Cerebellar cortex (tissue), 1 donor: Measurements from ENCODE around the gene OTULIN.

Source experiments
- DNase-seq: peaks from one replicate; pipeline ENCODE4 v3.0.0-alpha.2; 2015; ENCODE audit warnings: low spot score

OTULIN gene

DNA sequence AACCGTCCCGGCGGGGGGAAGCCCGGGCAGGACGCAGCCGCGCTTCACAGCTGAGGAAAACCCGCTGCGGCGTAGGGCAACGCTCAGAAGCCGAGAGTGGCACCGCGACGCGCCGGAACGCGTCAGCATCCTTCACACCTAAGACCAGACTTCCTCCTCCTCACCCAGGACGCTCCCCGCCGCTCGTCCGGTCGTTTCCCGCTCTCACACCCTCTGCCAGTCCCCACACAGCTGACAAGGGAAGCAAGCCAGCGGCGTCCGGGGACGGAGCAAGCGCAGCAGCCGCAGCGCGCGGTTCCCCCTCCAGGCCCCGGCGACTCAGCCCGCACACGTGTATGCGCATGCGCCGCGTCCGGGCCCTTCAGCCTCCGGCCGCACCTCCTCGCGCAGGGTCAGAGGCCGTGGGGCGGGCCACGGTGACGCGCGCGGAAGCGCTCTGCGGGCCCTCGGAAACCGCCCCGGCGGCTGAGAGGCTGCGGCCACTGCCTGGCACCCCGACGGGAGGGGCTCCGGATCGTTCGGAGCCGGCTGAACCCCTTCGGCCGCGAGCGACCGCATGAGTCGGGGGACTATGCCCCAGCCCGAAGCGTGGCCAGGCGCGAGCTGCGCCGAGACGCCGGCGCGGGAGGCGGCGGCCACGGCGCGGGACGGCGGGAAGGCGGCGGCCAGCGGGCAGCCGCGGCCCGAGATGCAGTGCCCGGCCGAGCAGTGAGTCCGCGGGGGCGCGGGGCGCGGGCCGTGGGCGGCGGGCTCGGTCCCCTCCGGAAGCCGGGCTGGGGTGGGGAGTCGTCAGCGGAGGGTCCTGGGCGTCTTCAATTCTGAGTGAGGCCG is at the start of gene OTULIN:
Gene OTULIN, plus strand, starts transcription at position 449 of the 831 bp plus-strand sequence. Its CDS starts 108 bp downstream, at position 557.
- DNase-seq = peak; percentile 84

- DNase-seq = no peak
Measured at GRCh38 chr5:14615365-14615764, 49.2 kb upstream of the OTULIN start.

DNA sequence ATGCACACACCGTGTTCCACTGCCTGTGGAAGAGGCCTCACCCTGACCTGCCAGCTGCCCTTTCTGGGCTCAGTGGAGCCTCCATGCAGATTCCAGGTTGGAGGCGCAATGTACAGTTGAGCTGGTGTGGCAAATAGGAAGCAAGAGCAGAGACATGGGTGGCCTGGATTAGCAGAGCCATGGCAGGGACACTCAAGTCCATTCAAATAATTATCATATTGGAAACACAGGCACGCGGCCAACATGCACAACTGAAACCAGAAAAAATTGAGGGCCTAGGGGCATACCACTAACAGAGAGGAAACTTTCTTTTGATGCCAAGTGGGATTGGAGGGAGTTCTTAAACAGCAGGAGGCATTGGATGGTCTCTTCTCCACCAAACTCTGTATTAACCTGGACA is 47.1 kb upstream of the OTULIN start:
- DNase-seq = no peak

DNA sequence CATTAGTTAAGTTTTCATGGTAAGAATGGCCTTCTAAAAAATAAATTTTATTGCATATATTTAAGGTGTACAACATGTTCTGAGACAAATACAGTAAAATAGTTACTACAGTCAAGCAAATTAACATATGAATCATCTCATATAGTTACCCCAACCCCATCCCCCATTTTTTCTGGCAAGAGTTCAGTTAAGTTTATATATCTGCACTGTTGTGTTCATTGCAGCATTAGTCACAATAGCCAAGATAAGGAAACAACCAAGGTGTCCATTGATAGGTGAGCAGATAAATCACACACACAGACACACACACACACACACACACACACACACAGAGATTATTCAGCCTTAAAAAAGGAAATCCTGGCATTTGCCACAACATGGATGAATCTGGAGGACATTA is 37.2 kb upstream of the OTULIN start:
- DNase-seq = no peak

DNA sequence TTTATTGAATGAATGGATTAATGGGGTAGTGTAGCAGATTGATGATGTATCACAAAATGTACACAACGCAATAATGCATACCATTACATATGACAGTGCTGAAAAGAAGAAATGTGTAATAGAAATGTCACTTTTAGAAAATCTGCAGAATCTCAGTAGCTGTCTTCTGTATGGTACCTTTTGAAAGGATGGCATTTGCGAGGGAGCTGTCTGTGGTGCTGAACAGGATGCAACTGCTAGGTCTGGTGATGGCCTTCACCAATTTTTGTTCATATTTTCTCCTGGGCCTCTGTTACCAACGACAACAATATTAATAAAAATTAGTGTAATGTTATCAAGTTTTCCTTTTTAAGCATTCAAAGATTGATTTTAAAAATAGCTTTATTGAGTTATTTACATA is 36.2 kb upstream of the OTULIN start:
- DNase-seq = no peak

GRCh38 chr5:14630671-14631070 is 33.8 kb upstream of the OTULIN start:
- DNase-seq = no peak

DNA sequence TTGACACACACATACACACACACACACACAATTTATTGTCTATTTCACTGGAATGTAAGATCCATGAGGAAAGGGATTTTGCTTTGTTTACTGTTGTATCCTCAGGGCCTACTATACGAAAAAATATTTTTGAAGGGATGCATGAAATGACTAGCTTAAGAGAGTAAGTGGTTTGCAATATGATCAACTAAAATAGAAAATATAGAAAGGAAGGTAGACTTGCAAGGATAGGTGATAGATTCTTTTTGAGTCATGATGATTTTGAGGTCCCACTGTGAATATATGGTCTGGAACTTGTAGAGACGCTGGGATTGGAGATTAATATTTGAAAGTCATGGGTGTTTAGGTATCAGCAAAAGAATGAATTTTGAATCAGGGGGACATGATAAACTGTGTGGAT is 28.9 kb upstream of the OTULIN start:
- no peak for DNase-seq

- DNase-seq = no peak
Measured at GRCh38 chr5:14640765-14641164, 23.8 kb upstream of the OTULIN start.

GRCh38 chr5:14644623-14645237 is 19.8 kb upstream of the OTULIN start:
- no peak for DNase-seq

GRCh38 chr5:14650052-14650451 is 14.5 kb upstream of the OTULIN start:
- no peak for DNase-seq

GRCh38 chr5:14655146-14655741 is 9.3 kb upstream of the OTULIN start:
- no peak for DNase-seq

- DNase-seq = no peak
Measured at GRCh38 chr5:14656898-14657297, 7.6 kb upstream of the OTULIN start.

DNA sequence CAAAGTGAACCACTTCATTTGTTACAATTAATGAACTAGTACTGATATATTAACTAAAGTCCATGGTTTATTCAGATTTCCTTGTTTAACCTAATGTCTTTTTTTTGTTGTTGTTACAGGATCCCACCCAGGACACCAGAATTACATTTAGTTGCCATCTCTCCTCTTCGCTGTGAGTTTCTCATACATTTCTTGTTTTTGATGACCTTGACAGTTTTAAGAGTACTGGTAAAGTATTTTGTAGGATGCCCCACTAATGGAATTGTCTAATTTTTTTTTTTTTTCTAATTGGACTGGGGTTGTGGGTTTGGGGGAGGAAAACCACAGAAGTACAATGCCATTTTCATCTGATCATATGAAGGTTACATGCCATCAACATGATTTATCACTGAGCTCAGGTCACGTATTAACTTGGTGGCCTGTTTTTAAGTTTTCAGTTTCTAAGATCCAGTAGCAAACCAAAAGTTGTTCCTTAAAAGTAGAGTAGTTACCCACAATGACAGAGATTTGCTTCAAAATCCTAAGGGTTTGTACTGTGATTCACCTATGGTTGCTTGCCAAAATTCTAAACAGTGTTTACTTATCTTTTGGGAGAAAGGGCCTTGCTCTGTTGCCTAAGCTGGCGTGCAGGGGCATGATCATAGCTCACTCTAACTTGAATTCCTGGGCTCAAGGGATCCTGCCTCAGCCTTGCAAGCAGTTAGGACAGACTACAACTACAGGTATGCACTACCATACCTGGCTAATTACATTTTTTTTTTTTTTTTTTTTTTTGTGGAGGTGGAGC is 4.5 kb upstream of the OTULIN start:
- DNase-seq = no peak

DNA sequence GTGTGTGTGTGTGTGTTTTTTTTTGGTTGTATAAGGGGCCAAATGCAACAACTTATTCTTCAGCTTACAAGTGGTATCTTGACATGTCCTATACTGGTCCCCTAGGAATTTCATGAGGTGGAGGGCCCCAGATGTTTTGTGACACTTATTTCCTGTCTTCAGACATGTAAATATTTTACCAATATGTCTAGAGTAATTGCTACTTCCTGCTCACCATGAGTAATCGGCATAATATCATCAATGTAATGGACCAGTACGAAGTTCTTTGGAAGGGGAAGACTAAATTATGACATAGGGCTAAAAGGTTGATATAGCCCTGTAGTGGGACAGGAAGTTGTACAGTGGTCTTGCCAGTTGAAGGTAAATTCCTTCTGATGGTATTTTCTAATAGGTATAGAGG is 3.7 kb upstream of the OTULIN start:
- DNase-seq = no peak

GRCh38 chr5:14662721-14663260 is 1.7 kb upstream of the OTULIN start:
- DNase-seq = no peak

DNA sequence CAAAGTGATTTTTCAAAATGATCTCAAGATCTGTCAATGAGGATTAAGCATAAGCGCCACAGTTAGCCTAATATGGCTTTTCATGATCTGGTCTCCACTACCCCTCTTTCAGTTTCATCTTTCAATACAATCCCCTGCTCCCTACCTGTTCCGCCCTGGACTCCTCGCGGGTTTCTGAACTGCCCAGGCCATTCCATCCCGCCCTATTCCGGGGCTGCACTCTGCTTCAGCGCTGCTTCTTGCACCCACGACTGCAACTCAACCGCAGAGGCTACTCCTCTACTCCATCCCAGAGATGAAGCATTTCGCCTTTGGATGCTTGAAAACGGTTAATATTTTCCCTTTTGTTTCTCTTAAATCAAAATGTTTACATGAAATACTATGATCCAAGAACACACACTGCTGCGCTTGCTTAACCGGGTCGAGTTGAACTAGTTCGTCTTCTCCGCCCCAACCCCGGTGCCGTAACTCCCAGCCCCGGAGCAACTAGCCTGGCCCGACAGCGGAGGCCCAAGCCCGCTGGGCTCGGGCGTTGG is 716 bp upstream of the OTULIN start:
- no peak for DNase-seq

GRCh38 chr5:14665101-14665822 is 744 bp downstream of the OTULIN start:
- peak; percentile 39 for DNase-seq

GRCh38 chr5:14665949-14666348 is 1.4 kb downstream of the OTULIN start:
- DNase-seq = no peak

GRCh38 chr5:14666357-14666756 is 1.8 kb downstream of the OTULIN start:
- DNase-seq = no peak

DNA sequence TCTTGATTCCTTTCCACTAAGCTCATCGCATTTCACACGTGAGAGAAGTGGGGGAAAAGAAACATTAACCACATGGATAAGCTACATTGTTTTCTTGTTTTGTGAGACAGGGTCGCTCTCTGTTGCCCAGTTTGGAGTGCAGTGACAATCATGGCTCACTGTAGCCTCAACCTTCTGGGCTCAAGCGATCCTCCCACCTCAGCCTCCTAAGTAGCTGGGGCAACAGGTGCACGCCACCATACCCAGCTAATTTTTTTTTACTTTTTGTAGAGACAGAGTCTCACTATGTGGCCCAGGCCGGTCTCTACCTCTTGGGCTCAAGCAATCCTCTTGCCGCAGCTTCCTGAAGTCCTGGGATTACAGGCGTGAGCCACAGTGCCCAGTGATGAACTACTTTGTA is 2.8 kb downstream of the OTULIN start:
- DNase-seq = no peak

DNA sequence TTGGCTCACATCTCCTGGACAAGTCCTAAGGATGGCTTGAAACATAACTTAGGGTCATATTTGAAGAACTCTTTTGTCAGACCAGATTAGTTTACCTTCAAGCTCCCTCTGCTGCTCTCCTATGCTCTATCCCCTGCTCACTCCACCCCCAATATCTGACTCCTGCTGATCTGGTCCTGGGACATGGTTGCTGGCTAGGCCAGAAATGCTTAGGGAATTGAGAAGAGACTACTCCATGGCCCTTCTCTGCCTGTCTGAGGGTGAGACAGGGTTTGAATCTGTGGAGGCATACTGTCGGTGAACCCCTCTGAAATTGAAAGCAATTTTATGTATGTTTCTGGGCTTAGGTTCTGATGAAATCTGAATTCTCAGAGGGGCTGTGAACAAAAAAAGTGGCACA is 3.3 kb downstream of the OTULIN start:
- DNase-seq = no peak
